GM12878 (cell line): Measurements from ENCODE around the gene UHRF1.

Source experiments
- CREB1 ChIP-seq: IDR thresholded peaks from 2 replicates; pipeline ENCODE4 v1.6.1; 2012; ENCODE audit warnings: low read depth, mild to moderate bottlenecking, inconsistent platforms
- EZH2 ChIP-seq: IDR thresholded peaks from 2 replicates; pipeline ENCODE4 v1.6.1; 2012; ENCODE audit warnings: low read depth, mild to moderate bottlenecking, control low read depth, inconsistent platforms, low read length, borderline replicate concordance; ENCODE audit not compliant: control insufficient read depth
- FOXM1 ChIP-seq: IDR thresholded peaks from 2 replicates; pipeline ENCODE4 v1.6.1; 2012; ENCODE audit warnings: low read depth, mild to moderate bottlenecking, inconsistent platforms, low read length, moderate library complexity
- JUNB ChIP-seq: IDR thresholded peaks from 2 replicates; pipeline ENCODE4 v1.6.1; 2016; ENCODE audit warnings: antibody characterized with exemption, mild to moderate bottlenecking
- NBN ChIP-seq: fragments of 450-650 bp; IDR thresholded peaks from 2 replicates; pipeline ENCODE4 v1.6.1; 2016
- POLR2A ChIP-seq: IDR thresholded peaks from 2 replicates; pipeline ENCODE4 v1.6.1; 2011; ENCODE audit warnings: low read depth, mild to moderate bottlenecking, low read length
- SIN3A ChIP-seq: IDR thresholded peaks from 2 replicates; pipeline ENCODE4 v1.6.1; 2012; ENCODE audit warnings: low read depth, low read length, improper control_type of control experiment
- ZBTB40 ChIP-seq: fragments of 450-650 bp; IDR thresholded peaks from 2 replicates; pipeline ENCODE4 v1.6.1; 2016; ENCODE audit warnings: mild to moderate bottlenecking, moderate library complexity, borderline replicate concordance
- ZSCAN29 ChIP-seq: fragments of 450-650 bp; IDR thresholded peaks from 2 replicates; pipeline ENCODE4 v1.6.1; 2017; ENCODE audit warnings: mild to moderate bottlenecking, moderate library complexity
- TF ChIP-seq, protein P1 (sequence below), 3 experiments: IDR thresholded peaks in 2 of 3; conservative IDR thresholded peaks in 1 of 3; 2 replicates each; pipeline ENCODE4 v1.5.1; 2011; ENCODE audit warnings: low read depth in 3 of 3, low read length in 3 of 3, mild to moderate bottlenecking in 3 of 3, control low read depth in 2 of 3, moderate library complexity in 2 of 3, inconsistent platforms in 1 of 3, mixed read lengths in 1 of 3; ENCODE audit not compliant: control insufficient read depth in 2 of 3, insufficient read depth in 1 of 3; ENCODE audit errors: extremely low read depth in 1 of 3

DNA sequence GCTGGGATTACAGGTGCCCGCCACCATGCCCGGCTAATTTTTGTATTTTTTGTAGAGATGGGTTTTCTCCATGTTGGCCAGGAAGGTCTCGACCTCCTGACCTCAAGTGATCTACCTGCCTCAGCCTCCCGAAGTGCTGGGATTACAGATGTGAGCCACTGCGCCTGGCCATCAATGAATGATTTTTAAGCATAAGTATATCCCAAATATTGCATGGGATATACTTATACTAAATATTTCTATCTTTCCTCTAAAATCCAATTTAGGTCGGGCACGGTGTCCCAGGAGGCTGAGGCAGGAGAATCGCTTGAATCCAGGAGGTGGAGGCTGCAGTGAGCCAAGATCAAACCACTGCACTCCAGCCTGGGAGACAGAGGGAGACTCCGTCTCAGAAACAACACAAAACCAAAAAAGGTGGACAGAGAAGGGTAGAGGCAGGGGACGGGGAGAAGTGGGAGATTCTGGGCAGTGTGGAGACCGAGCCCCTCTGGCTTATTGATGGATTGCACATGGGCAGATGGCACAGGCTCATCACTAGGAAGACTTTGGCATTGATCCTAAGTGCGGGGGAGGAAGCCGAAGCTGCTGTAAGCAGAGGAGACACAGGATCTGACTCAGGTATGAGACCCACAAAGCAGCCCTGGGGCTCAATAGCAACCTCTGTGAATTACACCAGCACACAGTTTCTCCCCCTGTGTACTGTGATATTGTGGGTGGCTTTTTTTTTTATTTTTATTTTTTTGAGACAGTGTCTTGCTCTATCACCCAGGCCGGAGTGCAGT lies 20.1 kb upstream of the UHRF1 start:
- TF ChIP-seq POLR2A (no peak), NBN (no peak), ZSCAN29 (no peak), SIN3A (no peak), EZH2 (no peak), CREB1 (no peak), ZBTB40 (no peak), JUNB (no peak), FOXM1 (no peak)
- TF ChIP-seq, protein P1, sequence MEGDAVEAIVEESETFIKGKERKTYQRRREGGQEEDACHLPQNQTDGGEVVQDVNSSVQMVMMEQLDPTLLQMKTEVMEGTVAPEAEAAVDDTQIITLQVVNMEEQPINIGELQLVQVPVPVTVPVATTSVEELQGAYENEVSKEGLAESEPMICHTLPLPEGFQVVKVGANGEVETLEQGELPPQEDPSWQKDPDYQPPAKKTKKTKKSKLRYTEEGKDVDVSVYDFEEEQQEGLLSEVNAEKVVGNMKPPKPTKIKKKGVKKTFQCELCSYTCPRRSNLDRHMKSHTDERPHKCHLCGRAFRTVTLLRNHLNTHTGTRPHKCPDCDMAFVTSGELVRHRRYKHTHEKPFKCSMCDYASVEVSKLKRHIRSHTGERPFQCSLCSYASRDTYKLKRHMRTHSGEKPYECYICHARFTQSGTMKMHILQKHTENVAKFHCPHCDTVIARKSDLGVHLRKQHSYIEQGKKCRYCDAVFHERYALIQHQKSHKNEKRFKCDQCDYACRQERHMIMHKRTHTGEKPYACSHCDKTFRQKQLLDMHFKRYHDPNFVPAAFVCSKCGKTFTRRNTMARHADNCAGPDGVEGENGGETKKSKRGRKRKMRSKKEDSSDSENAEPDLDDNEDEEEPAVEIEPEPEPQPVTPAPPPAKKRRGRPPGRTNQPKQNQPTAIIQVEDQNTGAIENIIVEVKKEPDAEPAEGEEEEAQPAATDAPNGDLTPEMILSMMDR (IDR thresholded peaks at IDR 0.05 in 2 of 3, conservative IDR thresholded peaks at IDR 0.05 in 1 of 3; ENCODE audit: control insufficient read depth in 2 of 3, extremely low read depth in 1 of 3, insufficient read depth in 1 of 3, low read depth in 3 of 3, low read length in 3 of 3) = no peak
